ENCODE data around the gene KIAA0232. TPM values are rescaled to one million over a fixed set of nuclear protein-coding genes. Genes with fewer than 3 reads are reported as not detected.
A peak's percentile ranks its signal among the peaks of the same experiment; 100 is the strongest.

The KIAA0232 gene
- total and polyA plus RNA-seq, 2 of the 8 experiments (the other 6 are each of a cell fraction or from before 2014, with no cell fraction given), result 5.6 to 23.3 TPM

DNA sequence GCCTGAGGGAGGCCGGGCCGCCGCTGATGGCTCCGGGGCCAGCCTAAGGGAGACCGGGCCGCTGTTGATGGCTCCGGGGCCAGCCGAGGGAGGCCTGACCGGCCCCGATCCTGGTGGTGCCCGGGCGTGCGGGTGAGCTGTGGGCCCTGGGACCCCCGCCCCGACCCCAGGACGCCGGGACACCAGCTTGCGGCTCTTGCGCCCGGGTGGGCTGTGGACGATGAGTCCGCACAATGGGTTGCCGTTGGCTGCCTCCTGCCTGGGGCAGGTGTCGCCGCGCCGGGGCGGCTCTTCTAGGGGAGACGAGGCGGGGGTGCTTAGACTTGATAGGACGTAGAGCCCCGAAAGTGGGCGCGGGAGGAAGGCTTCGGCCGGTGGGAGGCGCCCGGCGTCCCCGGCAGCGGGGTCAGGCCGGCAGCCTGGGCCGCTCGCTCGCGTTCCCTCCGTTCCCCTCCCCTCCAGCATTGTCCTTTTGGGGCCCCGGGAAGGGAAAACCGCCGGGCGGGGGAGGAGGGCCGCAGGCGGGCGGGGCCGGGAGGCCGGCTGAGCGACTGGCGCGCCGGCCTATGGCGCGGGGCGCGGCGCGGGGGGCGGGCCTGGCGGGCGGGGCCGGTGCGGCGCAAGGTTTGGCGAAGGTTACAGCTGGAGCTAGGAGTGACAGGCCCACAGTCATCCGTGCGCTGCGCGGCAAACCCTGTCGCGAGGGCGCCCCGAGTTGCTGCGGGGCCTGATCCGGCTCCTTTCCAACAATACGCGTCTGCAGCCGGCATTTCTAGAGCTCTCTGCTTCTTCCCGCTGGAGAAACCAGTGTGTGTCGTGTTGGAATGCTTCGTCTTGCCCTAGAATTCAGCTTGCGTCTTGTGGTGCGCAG, 819 bp downstream of the KIAA0232 start (continued):
- TF ChIP-seq ASH2L (IDR thresholded peaks at IDR 0.05; ENCODE audit: low read length) (peak; percentile 87), RBBP5 (IDR thresholded peaks at IDR 0.05; ENCODE audit: borderline replicate concordance, low read depth, low read length) (peak; percentile 59; the same call in 1 of the 2 replicates)
- TF ChIP-seq, protein P1, sequence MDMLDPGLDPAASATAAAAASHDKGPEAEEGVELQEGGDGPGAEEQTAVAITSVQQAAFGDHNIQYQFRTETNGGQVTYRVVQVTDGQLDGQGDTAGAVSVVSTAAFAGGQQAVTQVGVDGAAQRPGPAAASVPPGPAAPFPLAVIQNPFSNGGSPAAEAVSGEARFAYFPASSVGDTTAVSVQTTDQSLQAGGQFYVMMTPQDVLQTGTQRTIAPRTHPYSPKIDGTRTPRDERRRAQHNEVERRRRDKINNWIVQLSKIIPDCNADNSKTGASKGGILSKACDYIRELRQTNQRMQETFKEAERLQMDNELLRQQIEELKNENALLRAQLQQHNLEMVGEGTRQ (IDR thresholded peaks at IDR 0.05; ENCODE audit: low read length), result no peak

Measured in H1 (cell line).